GM12872 (cell line): Measurements from ENCODE around the gene KCNMB2.

Experiments
- TF ChIP-seq, protein P1 (sequence below): IDR thresholded peaks from 3 replicates; pipeline ENCODE4 v1.5.1; 2011; ENCODE audit warnings: low read depth, mild to moderate bottlenecking, low read length, moderate library complexity; ENCODE audit not compliant: insufficient read depth

Gene KCNMB2

GRCh38 chr3:178761461-178761860 is 225.2 kb downstream of the KCNMB2 start:
- TF ChIP-seq, protein P1, sequence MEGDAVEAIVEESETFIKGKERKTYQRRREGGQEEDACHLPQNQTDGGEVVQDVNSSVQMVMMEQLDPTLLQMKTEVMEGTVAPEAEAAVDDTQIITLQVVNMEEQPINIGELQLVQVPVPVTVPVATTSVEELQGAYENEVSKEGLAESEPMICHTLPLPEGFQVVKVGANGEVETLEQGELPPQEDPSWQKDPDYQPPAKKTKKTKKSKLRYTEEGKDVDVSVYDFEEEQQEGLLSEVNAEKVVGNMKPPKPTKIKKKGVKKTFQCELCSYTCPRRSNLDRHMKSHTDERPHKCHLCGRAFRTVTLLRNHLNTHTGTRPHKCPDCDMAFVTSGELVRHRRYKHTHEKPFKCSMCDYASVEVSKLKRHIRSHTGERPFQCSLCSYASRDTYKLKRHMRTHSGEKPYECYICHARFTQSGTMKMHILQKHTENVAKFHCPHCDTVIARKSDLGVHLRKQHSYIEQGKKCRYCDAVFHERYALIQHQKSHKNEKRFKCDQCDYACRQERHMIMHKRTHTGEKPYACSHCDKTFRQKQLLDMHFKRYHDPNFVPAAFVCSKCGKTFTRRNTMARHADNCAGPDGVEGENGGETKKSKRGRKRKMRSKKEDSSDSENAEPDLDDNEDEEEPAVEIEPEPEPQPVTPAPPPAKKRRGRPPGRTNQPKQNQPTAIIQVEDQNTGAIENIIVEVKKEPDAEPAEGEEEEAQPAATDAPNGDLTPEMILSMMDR = no peak

DNA sequence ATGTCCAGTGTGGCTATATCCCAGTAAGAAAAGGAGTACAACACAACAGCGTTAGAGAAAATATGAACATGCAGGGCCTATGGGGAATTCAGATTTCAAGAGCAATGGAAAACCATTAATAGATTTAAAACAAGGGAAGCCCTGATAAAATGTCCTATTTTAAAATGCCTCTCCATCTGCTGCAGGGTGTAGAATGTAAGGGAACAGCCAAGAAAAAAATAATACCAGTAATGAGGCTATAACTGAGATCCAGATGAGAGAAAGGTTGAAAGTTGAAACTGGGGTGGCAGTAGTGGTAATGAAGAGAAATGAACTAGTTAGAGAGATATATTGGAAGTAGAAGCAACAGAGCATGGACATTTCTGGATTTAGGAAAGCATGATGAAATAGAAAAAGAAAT is 226.1 kb downstream of the KCNMB2 start:
- TF ChIP-seq, protein P1 = no peak

GRCh38 chr3:178765472-178765871 is 229.2 kb downstream of the KCNMB2 start:
- TF ChIP-seq, protein P1 = no peak

- TF ChIP-seq, protein P1 = no peak
Observed at GRCh38 chr3:178767581-178767980, 231.3 kb downstream of the KCNMB2 start.

DNA sequence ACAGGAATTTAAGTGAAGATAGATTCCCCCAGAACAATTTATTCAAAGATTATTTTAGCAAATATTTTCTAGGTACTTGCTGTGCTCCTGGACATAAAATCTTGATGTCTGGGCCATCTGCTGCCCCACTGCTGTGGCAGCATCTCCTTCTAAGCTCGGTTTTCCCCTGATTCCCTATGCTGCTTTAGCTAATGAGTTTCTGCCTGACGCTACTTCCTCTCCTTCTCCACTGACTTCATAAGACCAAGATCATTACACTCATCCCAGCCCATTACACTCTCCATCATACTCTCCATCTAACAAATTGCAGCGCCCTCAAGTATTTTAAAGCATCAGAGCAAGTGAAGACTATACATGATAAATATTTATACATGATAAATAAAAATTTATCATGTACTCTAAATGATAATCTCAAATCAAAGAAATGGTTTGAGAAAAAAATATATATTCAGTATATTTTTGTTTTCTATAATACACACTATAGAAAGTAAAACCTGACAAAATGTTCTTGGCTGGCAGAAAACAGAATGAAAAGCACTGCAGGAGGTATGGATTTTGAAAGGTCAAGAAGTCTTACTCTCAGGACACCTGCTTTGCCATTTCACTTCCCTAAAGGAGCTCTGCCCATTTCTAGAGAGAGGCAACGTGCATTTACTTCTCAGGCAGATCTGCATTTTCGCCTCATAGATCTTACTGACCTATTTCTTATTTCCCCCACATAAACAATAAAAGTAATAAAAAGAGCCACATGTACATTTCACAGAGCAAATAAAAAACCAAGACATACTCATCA is 232.0 kb downstream of the KCNMB2 start:
- TF ChIP-seq, protein P1 = no peak

DNA sequence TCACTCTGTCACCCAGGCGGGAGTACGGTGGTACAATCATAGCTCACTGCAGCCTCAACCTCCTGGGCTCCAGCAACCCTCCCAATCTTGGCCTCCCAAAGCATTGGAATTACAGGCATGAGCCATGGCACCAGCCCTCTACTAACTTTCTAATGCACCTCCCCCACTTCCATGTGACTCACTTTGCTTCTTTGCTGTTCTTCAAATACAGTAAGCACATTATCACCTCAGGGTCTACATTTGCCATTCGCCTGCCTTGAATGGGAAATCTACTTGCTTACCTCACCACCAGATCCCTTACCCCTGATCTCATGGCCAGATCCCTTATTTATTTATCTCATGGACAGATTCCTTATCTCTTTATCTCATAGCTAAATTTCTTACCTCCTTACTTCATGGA is 235.3 kb downstream of the KCNMB2 start:
- TF ChIP-seq, protein P1 = no peak

GRCh38 chr3:178772746-178773145 is 236.5 kb downstream of the KCNMB2 start:
- TF ChIP-seq, protein P1 = no peak
